K562 (cell line): ENCODE measurements around the gene SRGAP2C. TPM values are rescaled to one million over a fixed set of nuclear protein-coding genes. Genes with fewer than 3 reads are reported as not detected.
"Not testable (repeated sequence)": the region's sequence is repeated elsewhere in the genome, so short reads cannot be mapped to it uniquely, and the experiment has no call there.

Source experiments
- ATAC-seq: fragments of 200-7000 bp; cut with Tn5 transposase; 3 replicates; pipeline ENCODE4 v1.9.1; 2020; ENCODE audit warnings: moderate library complexity
- BruUV-seq: library from RNA; stranded (reverse); fragments of 400-500 nt; replicated peaks from 2 replicates; lab custom pipeline; 2021; lab: Mats Ljungman, UMichigan
- CTCF ChIA-PET: fragments of 300-600 bp; formaldehyde crosslinking; extraction: SDS; loops from one replicate; lab custom pipeline; 2021; ENCODE audit warnings: low intra/inter-chr PET ratio; lab: Yijun Ruan, JAX
- POLR2A ChIA-PET: fragments of 300-600, 350-650 bp; sonication (Branson Sonifier 250); formaldehyde crosslinking; extraction: SDS; loops from one replicate; lab custom pipeline; 2021; ENCODE audit warnings: antibody characterized with exemption, inconsistent platforms; lab: Yijun Ruan, JAX
- DNase-seq, 4 experiments: peaks; one replicate each; pipeline versions ENCODE4 v3.0.0 to v3.0.0-alpha.2; 2011 to 2018; ENCODE audit warnings: low spot score in 3 of 4, mixed read lengths in 3 of 4; ENCODE audit errors: extremely low read depth in 1 of 4
- FAIRE-seq: peaks from 2 replicates; lab custom pipeline; 2011; peaks lifted over from hg19 to GRCh38; lab: Jason Lieb, UNC
- H2AFZ ChIP-seq: 2 replicates; pipeline ENCODE4 v1.6.0; 2011; ENCODE audit warnings: low read depth, low read length, control low read depth, inconsistent platforms
- H3K27ac ChIP-seq: fragments of 200-600 bp; 3 replicates; pipeline ENCODE4 v1.8.0; 2011; ENCODE audit warnings: low read depth, mild to moderate bottlenecking, control low read depth, inconsistent platforms, low read length, moderate library complexity, mixed read lengths; ENCODE audit errors: extremely low read depth
- H3K27me3 ChIP-seq, 2 experiments: fragments of 300-600 bp in 1 of 2; 2 replicates in 1 of 2; 3 replicates in 1 of 2; pipeline versions ENCODE4 v1.6.0 to v1.8.0; 2011; ENCODE audit warnings: inconsistent platforms in 2 of 2, low read length in 2 of 2, mild to moderate bottlenecking in 1 of 2, mixed read lengths in 1 of 2, moderate library complexity in 1 of 2; ENCODE audit not compliant: control insufficient read depth in 2 of 2, insufficient read depth in 2 of 2
- H3K36me3 ChIP-seq: fragments of 300-600 bp; 3 replicates; pipeline ENCODE4 v1.8.0; 2011; ENCODE audit warnings: mild to moderate bottlenecking, low read length, inconsistent platforms; ENCODE audit not compliant: control insufficient read depth, insufficient read depth
- H3K4me1 ChIP-seq, 2 experiments: fragments of 200-600 bp in 1 of 2; replicated peaks in 1 of 2; 2 replicates in 1 of 2; 3 replicates in 1 of 2; pipeline versions ENCODE4 v1.5.1 to v1.8.0; 2011; ENCODE audit warnings: inconsistent platforms in 2 of 2, low read length in 2 of 2, mild to moderate bottlenecking in 1 of 2, mixed read lengths in 1 of 2, moderate library complexity in 1 of 2; ENCODE audit not compliant: control insufficient read depth in 2 of 2, insufficient read depth in 2 of 2
- H3K4me2 ChIP-seq: 2 replicates; pipeline ENCODE4 v1.6.1; 2011; ENCODE audit warnings: low read length, control low read depth, inconsistent platforms, mixed read lengths; ENCODE audit not compliant: insufficient read depth
- H3K4me3 ChIP-seq: fragments of 200-600 bp; sonication (generic), shearing (Covaris generic); 2 replicates; pipeline ENCODE4 v1.5.1; 2016; ENCODE audit warnings: control low read depth, inconsistent platforms
- H3K79me2 ChIP-seq: fragments of 200-600 bp; 3 replicates; pipeline ENCODE4 v1.8.0; 2011; ENCODE audit warnings: low read length, inconsistent platforms; ENCODE audit not compliant: control insufficient read depth, insufficient read depth
- H3K9ac ChIP-seq, 2 experiments: 2 replicates each; pipeline versions ENCODE4 v1.6.0 to v1.6.1; 2011; ENCODE audit warnings: low read depth in 2 of 2, low read length in 2 of 2, control low read depth in 1 of 2, inconsistent platforms in 1 of 2, mild to moderate bottlenecking in 1 of 2, mixed read lengths in 1 of 2; ENCODE audit not compliant: insufficient read depth in 1 of 2
- H3K9me1 ChIP-seq: one replicate; pipeline ENCODE4 v1.6.0; 2011; ENCODE audit warnings: inconsistent platforms, mild to moderate bottlenecking, low read length, moderate library complexity; ENCODE audit not compliant: control insufficient read depth, insufficient read depth
- H3K9me3 ChIP-seq: replicated peaks from 2 replicates; pipeline ENCODE4 v1.5.1; 2011; ENCODE audit warnings: low read depth, low read length, inconsistent platforms; ENCODE audit not compliant: control insufficient read depth, insufficient read depth
- H4K20me1 ChIP-seq: replicated peaks from 2 replicates; pipeline ENCODE4 v1.6.1; 2011; ENCODE audit warnings: low read length, inconsistent platforms, mixed read lengths; ENCODE audit not compliant: control insufficient read depth, insufficient read depth
- WGBS: fragments of 100-300 bp; shearing (Covaris generic); methylation state at CpG from one replicate; pipeline ENCODE4 v1.1.6; 2016; ENCODE audit warnings: low coverage, mixed read lengths; ENCODE audit not compliant: insufficient coverage; ENCODE audit errors: missing lambda C conversion rate; 5-methylcytosine and 5-hydroxymethylcytosine counted together
- in situ Hi-C: fragments of 300-500 bp; cut with MboI; formaldehyde crosslinking; loops from 4 replicates; pipeline ENCODE4 v1.15.0; 2018; ENCODE audit warnings: inconsistent platforms, mixed read lengths
- intact Hi-C: fragments of 100-400 bp; cut with micrococcal nuclease; formaldehyde crosslinking; loops from 2 replicates; pipeline ENCODE4 v1.14.2; 2022
- polyA plus RNA-seq, 8 experiments: library from polyadenylated mRNA; depleted of rRNA in 4 of 8; stranded (reverse) in 5 of 8; unstranded in 3 of 8; fragments of >200 nt; fragmentation: Nextera tagmentation in 2 of 8; fragmentation: Illumina TruSeq in 1 of 8; extraction: Ambion mirVana in 2 of 8; extraction: Trizol in 1 of 8; gene quantifications; 2 replicates each; pipeline versions ENCODE4 v1.2.1 to v1.2.3, GENCODE V29; 2011 to 2014; ENCODE audit warnings: inconsistent platforms in 1 of 8, missing spikeins in 1 of 8
- total RNA-seq, 7 experiments: library from RNA; depleted of rRNA in 6 of 7; stranded (reverse); fragments of >200 nt in 6 of 7; fragmentation: Illumina TruSeq in 2 of 7; extraction: Trizol in 2 of 7; gene quantifications; 2 replicates each; pipeline versions ENCODE4 v1.2.1 to v1.2.3, GENCODE V29; 2011 to 2021; ENCODE audit warnings: low replicate concordance in 1 of 7

Gene SRGAP2C
- total and polyA plus RNA-seq, 9 of the 15 experiments (the other 6 are each of a cell fraction or from before 2014, with no cell fraction given): 5.0 to 21.1 (median 7.7) TPM

- H3K4me3 ChIP-seq, FAIRE-seq, H3K9ac ChIP-seq, DNase-seq, H3K9me3 ChIP-seq, H2AFZ ChIP-seq, BruUV-seq, H3K4me2 ChIP-seq, H4K20me1 ChIP-seq, H3K4me1 ChIP-seq, in situ Hi-C loops, H3K27ac ChIP-seq, H3K79me2 ChIP-seq, H3K27me3 ChIP-seq, H3K36me3 ChIP-seq, CTCF ChIA-PET, H3K9me1 ChIP-seq, intact Hi-C loops, ATAC-seq, POLR2A ChIA-PET: not testable (repeated sequence)
- 93% methylated on average over 2 of the region's 3 CpGs for whole genome bisulfite sequencing
Observed at GRCh38 chr1:121316081-121316480, 131.3 kb downstream of the SRGAP2C start.

- BruUV-seq: TSS peak; percentile 18
- peak in 1 of 4 experiments; percentile 13 for DNase-seq
- H3K27ac ChIP-seq, H3K79me2 ChIP-seq, POLR2A ChIA-PET, intact Hi-C loops, H3K27me3 ChIP-seq, FAIRE-seq, H4K20me1 ChIP-seq, H3K4me2 ChIP-seq, H3K36me3 ChIP-seq, H3K9me3 ChIP-seq, H3K4me1 ChIP-seq, in situ Hi-C loops, H3K4me3 ChIP-seq, CTCF ChIA-PET, H3K9ac ChIP-seq, H3K9me1 ChIP-seq, H2AFZ ChIP-seq: not testable (repeated sequence)
- peak; percentile 86 for ATAC-seq
- 21% methylated on average over 6 of the region's 11 CpGs for WGBS
Observed at GRCh38 chr1:121317491-121318468, 133.0 kb downstream of the SRGAP2C start.

DNA sequence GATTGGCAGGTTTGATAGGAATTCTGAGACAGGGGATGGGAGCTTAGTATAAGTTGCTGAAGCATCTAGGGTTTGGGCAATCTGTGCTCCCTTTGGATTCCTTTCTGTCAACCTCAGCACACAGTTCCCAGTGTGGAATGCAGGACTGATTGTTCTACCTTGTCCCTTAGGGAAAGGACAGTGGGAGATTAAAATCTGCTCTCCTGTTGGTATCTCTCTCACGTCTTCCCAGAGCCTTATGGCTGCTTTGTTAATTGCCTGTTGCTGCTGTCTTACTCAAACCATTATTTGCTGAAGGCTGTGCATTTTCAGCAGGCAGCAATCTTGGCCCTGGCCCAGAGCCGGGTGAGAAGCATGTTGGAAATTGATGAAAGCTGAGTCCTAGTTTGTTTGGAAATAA is 133.9 kb downstream of the SRGAP2C start:
- H3K4me1 ChIP-seq, H4K20me1 ChIP-seq, H2AFZ ChIP-seq, POLR2A ChIA-PET, H3K9me3 ChIP-seq, BruUV-seq, DNase-seq, CTCF ChIA-PET, FAIRE-seq, H3K4me3 ChIP-seq, ATAC-seq, H3K36me3 ChIP-seq, H3K27ac ChIP-seq, H3K79me2 ChIP-seq, H3K9ac ChIP-seq, H3K27me3 ChIP-seq, intact Hi-C loops, in situ Hi-C loops, H3K9me1 ChIP-seq, H3K4me2 ChIP-seq: not testable (repeated sequence)
- WGBS: 20% methylated on average over 1 of the region's 2 CpGs
